Retinal pigment epithelial cell (primary cell): ENCODE measurements around the gene FASTK.

ENCODE experiments used
- DNase-seq: peaks from one replicate; pipeline ENCODE4 v3.0.0-alpha.2; 2010; ENCODE audit warnings: low read depth
- H3K4me3 ChIP-seq: 2 replicates; pipeline ENCODE4 v1.5.1; 2011; ENCODE audit warnings: mild to moderate bottlenecking, low read length, control low read depth, moderate library complexity
- CTCF ChIP-seq: conservative IDR thresholded peaks from 2 replicates; pipeline ENCODE4 v1.5.1; 2011; ENCODE audit warnings: low read depth, low read length, control low read depth, inconsistent platforms

The FASTK gene

GRCh38 chr7:151065516-151065915 is 15.1 kb downstream of the FASTK start:
- no peak for TF ChIP-seq CTCF
- peak; percentile 87 for DNase-seq
- H3K4me3 ChIP-seq = peak overlapping the region; percentile 28

GRCh38 chr7:151064993-151065392 is 15.6 kb downstream of the FASTK start:
- H3K4me3 ChIP-seq = peak overlapping the region; percentile 28
- TF ChIP-seq CTCF = no peak
- peak; percentile 91 for DNase-seq

- no peak overlapping the region for H3K4me3 ChIP-seq
- no peak for DNase-seq
- TF ChIP-seq CTCF = no peak
Observed at GRCh38 chr7:151064454-151064853, 16.2 kb downstream of the FASTK start.

- no peak for TF ChIP-seq CTCF
- H3K4me3 ChIP-seq = peak overlapping the region; percentile 51
- DNase-seq = no peak
Observed at GRCh38 chr7:151063212-151063561, 17.4 kb downstream of the FASTK start.

GRCh38 chr7:151062399-151063211 is 18.0 kb downstream of the FASTK start:
- TF ChIP-seq CTCF = no peak
- DNase-seq = no peak
- H3K4me3 ChIP-seq = peak overlapping the region; percentile 83

- DNase-seq = no peak
- peak overlapping the region; percentile 83 for H3K4me3 ChIP-seq
- TF ChIP-seq CTCF = no peak
Observed at GRCh38 chr7:151062111-151062398, 18.6 kb downstream of the FASTK start.

GRCh38 chr7:151061213-151062110 is 19.1 kb downstream of the FASTK start:
- peak overlapping the region; percentile 83 for H3K4me3 ChIP-seq
- no peak for DNase-seq
- TF ChIP-seq CTCF = no peak
